Measurements from ENCODE around the gene ENTPD3. TPM values are rescaled to one million over a fixed set of nuclear protein-coding genes. Genes with fewer than 3 reads are reported as not detected.
A peak's percentile ranks its signal among the peaks of the same experiment; 100 is the strongest.

ENTPD3 gene
- total RNA-seq, 2 donors from 2014 or later, result 0.22 to 0.37 TPM

DNA sequence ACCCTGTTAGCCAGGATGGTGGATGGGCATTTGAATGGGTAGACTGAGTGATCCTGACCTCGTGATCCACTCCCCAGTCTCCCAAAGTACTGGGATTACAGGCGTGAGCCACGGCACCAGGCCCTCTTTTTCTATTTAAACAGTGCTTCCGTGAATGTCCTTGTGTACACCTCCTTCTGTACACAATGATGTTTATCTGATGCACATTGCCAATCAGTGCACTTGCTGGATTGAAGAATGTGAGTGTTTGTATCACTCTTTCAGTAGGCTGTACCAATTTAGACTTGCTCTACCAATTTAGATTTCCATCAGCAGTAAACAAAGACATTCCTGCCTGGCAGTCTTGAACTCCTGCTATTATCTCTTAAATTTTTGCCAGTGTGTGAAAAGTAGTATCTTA lies 81.0 kb downstream of the ENTPD3 start:
- Histone ChIP-seq H3K9ac (ENCODE audit: extremely low read depth, low read length, poor library complexity, severe bottlenecking) (no peak overlapping the region), H3K9me3 (ENCODE audit: control insufficient read depth, low read length) (no peaks in the 10 kb centered on the region), H3K4me3 (ENCODE audit: low read length) (no peak overlapping the region), H3K4me1 (ENCODE audit: control insufficient read depth, insufficient read depth, low read length) (no peaks in the 10 kb centered on the region), H3K27me3 (ENCODE audit: control insufficient read depth, insufficient read depth, low read length, poor library complexity, severe bottlenecking) (no peaks in the 10 kb centered on the region), H3K27ac (ENCODE audit: low read depth, low read length) (no peak overlapping the region), H3K36me3 (ENCODE audit: control insufficient read depth, insufficient read depth, low read length) (peaks cover 25% of the 10 kb centered on the region)
- Mint-ChIP-seq H3K27me3 (ENCODE audit: insufficient read depth) (no peaks in the 10 kb centered on the region), H3K27ac (no peak overlapping the region), H3K4me1 (no peaks in the 10 kb centered on the region), H3K4me3 (no peak overlapping the region), H3K36me3 (ENCODE audit: low read depth) (peaks cover 17% of the 10 kb centered on the region), H3K9me3 (no peaks in the 10 kb centered on the region)
- 94 to 95% methylated on average over 3 to 4 of the region's 4 CpGs for WGBS, 2 experiments (ENCODE audit: insufficient coverage in 1 of 2, insufficient read length in 1 of 2)
- no peak for DNase-seq
- TF ChIP-seq, protein P1, sequence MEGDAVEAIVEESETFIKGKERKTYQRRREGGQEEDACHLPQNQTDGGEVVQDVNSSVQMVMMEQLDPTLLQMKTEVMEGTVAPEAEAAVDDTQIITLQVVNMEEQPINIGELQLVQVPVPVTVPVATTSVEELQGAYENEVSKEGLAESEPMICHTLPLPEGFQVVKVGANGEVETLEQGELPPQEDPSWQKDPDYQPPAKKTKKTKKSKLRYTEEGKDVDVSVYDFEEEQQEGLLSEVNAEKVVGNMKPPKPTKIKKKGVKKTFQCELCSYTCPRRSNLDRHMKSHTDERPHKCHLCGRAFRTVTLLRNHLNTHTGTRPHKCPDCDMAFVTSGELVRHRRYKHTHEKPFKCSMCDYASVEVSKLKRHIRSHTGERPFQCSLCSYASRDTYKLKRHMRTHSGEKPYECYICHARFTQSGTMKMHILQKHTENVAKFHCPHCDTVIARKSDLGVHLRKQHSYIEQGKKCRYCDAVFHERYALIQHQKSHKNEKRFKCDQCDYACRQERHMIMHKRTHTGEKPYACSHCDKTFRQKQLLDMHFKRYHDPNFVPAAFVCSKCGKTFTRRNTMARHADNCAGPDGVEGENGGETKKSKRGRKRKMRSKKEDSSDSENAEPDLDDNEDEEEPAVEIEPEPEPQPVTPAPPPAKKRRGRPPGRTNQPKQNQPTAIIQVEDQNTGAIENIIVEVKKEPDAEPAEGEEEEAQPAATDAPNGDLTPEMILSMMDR (conservative IDR thresholded peaks at IDR 0.05), result no peak

DNA sequence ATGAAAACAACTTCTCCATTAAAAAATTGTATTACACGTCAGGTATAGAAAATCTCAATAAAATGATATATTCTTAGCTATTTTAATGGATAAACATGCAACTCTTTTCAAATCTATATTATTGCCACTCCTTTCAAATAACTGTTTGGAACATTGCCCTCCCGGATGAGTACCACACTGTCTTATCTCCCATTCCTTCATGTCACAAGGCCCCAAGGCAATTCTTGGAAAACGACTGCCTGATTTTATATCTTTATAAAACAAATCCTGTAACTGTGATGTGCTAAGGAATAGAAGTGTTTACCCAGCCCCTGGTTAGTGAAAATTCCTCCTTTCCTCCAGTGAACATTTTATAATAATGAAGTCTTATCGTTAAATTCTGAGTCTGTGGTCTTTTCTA lies 83.7 kb downstream of the ENTPD3 start:
- TF ChIP-seq, protein P1 (conservative IDR thresholded peaks at IDR 0.05), result no peak
- no peak overlapping the region for H3K27ac ChIP-seq (ENCODE audit: low read depth, low read length)
- Mint-ChIP-seq H3K4me1 (no peaks in the 10 kb centered on the region), H3K9me3 (no peaks in the 10 kb centered on the region), H3K36me3 (ENCODE audit: low read depth) (peaks cover 6% of the 10 kb centered on the region), H3K4me3 (no peak overlapping the region), H3K27ac (no peak overlapping the region), H3K27me3 (ENCODE audit: insufficient read depth) (peaks cover 2% of the 10 kb centered on the region)
- no peaks in the 10 kb centered on the region for H3K27me3 ChIP-seq (ENCODE audit: control insufficient read depth, insufficient read depth, low read length, poor library complexity, severe bottlenecking)
- no peak overlapping the region for H3K4me3 ChIP-seq (ENCODE audit: low read length)
- 88% methylated on average over 2 of the region's 4 CpGs; no CpG with 5 or more reads in 1 of the 2 experiments for WGBS, 2 experiments (ENCODE audit: insufficient coverage in 1 of 2, insufficient read length in 1 of 2)
- no peak for DNase-seq
- H3K9ac ChIP-seq (ENCODE audit: extremely low read depth, low read length, poor library complexity, severe bottlenecking), result no peak overlapping the region
- H3K9me3 ChIP-seq (ENCODE audit: control insufficient read depth, low read length), result no peaks in the 10 kb centered on the region
- peaks cover 6% of the 10 kb centered on the region for H3K36me3 ChIP-seq (ENCODE audit: control insufficient read depth, insufficient read depth, low read length)
- no peaks in the 10 kb centered on the region for H3K4me1 ChIP-seq (ENCODE audit: control insufficient read depth, insufficient read depth, low read length)

DNA sequence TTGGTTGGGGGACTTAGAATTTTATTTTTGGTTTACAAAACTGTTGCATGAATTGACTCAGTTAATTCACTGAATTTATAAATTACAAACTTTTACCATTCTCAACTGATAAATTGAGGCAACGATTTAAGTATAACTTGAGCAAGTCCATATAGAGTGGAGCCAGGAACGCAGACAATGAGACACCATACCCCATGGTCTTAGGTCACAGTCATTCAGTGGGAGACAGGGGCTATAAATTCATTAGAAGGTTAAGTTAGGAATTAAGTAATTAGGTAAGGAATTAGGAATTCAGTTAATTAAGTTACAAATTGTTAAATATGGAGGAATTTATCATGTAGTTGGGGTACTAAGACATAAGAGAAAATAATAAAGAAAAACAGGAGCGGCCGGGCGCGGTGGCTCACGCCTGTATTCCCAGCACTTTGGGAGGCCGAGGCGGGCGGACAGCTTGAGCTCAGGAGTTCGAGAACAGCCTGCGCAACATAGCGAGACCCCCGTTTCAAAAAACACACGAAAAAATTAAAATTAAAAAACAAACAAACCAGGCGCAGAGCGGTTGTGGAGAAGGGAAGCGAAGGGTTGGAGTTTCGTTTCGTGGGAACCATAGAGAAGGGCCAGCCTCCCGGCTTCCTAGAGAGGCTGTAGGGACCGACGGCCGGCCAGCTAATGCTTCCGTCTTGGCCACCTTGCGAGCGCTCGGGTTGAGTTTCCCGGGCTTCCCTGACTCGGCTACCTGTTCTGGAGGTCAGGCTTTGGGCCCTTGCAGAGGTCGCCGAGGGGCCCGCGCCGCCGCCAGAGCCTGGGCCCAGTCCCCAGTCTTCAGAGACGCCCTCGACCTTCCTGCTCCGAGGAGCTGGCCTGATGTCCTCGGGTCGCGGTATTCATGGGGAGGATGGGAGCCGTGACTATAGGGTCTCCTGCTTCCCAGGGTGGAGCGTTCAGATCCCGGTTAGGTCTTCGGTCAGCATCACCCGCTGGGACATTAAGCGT lies 89.8 kb downstream of the ENTPD3 start, which contains the start of gene ZNF619:
TSS of gene ZNF619 (plus strand) at position 645 of the 993 bp plus-strand sequence. CDS start 858 bp downstream, outside the sequence.
- TF ChIP-seq, protein P1 (conservative IDR thresholded peaks at IDR 0.05), result no peak
- H3K4me1 ChIP-seq (ENCODE audit: control insufficient read depth, insufficient read depth, low read length), result no peaks in the 10 kb centered on the region
- Mint-ChIP-seq H3K27ac (peak within 1 kb of the TSS; percentile 82), H3K9me3 (no peaks in the 10 kb centered on the region), H3K36me3 (ENCODE audit: low read depth) (no peaks in the 10 kb centered on the region), H3K4me3 (peak within 1 kb of the TSS; percentile 74), H3K4me1 (peaks cover 7% of the 10 kb centered on the region), H3K27me3 (ENCODE audit: insufficient read depth) (peaks cover 2% of the 10 kb centered on the region)
- WGBS, 2 experiments (ENCODE audit: insufficient coverage in 1 of 2, insufficient read length in 1 of 2), result 59 to 84% methylated on average over 26 to 48 of the region's 48 CpGs
- H3K9ac ChIP-seq (ENCODE audit: extremely low read depth, low read length, poor library complexity, severe bottlenecking), result peak within 1 kb of the TSS; percentile 48
- H3K4me3 ChIP-seq (ENCODE audit: low read length), result peak within 1 kb of the TSS; percentile 78
- no peaks in the 10 kb centered on the region for H3K27me3 ChIP-seq (ENCODE audit: control insufficient read depth, insufficient read depth, low read length, poor library complexity, severe bottlenecking)
- H3K27ac ChIP-seq (ENCODE audit: low read depth, low read length), result no peak within 1 kb of the TSS
- H3K9me3 ChIP-seq (ENCODE audit: control insufficient read depth, low read length), result no peaks in the 10 kb centered on the region
- peak; percentile 88 for DNase-seq
- H3K36me3 ChIP-seq (ENCODE audit: control insufficient read depth, insufficient read depth, low read length), result no peaks in the 10 kb centered on the region

Data from endodermal cell (in vitro differentiated cells).